ENCODE measurements around the gene RAD50.
"Not testable (repeated sequence)": the region's sequence is repeated elsewhere in the genome, so short reads cannot be mapped to it uniquely, and the experiment has no call there.

RAD50 gene

DNA sequence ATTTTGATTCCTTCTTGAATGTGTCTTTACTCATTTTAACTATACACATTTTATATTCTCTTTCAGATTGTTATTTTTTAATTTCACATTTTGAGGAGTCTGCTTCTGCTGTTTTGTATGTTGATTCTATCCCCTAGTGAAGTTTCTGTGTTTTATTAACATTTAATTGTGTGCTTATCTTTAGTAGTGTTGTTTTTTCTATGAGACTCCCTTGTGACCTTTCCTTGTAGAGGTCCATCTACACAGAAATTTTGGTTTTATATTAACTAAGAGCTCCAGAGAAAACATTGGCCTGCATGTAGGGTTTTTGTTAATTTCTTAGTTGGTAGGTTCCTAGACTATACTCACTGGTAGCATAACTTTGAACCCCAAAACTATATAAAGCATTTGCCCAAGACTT, 65.8 kb downstream of the RAD50 start:
- no peaks in the 10 kb centered on the region for H3K27me3 ChIP-seq (ENCODE audit: insufficient read depth, low read depth)
- TF ChIP-seq, protein P1, sequence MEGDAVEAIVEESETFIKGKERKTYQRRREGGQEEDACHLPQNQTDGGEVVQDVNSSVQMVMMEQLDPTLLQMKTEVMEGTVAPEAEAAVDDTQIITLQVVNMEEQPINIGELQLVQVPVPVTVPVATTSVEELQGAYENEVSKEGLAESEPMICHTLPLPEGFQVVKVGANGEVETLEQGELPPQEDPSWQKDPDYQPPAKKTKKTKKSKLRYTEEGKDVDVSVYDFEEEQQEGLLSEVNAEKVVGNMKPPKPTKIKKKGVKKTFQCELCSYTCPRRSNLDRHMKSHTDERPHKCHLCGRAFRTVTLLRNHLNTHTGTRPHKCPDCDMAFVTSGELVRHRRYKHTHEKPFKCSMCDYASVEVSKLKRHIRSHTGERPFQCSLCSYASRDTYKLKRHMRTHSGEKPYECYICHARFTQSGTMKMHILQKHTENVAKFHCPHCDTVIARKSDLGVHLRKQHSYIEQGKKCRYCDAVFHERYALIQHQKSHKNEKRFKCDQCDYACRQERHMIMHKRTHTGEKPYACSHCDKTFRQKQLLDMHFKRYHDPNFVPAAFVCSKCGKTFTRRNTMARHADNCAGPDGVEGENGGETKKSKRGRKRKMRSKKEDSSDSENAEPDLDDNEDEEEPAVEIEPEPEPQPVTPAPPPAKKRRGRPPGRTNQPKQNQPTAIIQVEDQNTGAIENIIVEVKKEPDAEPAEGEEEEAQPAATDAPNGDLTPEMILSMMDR (conservative IDR thresholded peaks at IDR 0.05; ENCODE audit: low read depth, low read length) = no peak
- H3K4me2 ChIP-seq = no peak overlapping the region
- H3K36me3 ChIP-seq (ENCODE audit: insufficient read depth) = no peaks in the 10 kb centered on the region
- no peaks in the 10 kb centered on the region for H3K4me1 ChIP-seq (ENCODE audit: low read depth, poor library complexity, severe bottlenecking)
- no peak overlapping the region for H3K27ac ChIP-seq
- no peaks in the 10 kb centered on the region for H3K79me2 ChIP-seq (ENCODE audit: insufficient read depth, low read depth)
- H2AFZ ChIP-seq (ENCODE audit: low read depth) = no peak overlapping the region
- H3K9ac ChIP-seq = no peak overlapping the region
- H4K20me1 ChIP-seq (ENCODE audit: insufficient read depth) = no peaks in the 10 kb centered on the region
- no peak overlapping the region for H3K4me3 ChIP-seq (IDR thresholded peaks at IDR 0.05; ENCODE audit: insufficient read depth, low read depth, low read length)

DNA sequence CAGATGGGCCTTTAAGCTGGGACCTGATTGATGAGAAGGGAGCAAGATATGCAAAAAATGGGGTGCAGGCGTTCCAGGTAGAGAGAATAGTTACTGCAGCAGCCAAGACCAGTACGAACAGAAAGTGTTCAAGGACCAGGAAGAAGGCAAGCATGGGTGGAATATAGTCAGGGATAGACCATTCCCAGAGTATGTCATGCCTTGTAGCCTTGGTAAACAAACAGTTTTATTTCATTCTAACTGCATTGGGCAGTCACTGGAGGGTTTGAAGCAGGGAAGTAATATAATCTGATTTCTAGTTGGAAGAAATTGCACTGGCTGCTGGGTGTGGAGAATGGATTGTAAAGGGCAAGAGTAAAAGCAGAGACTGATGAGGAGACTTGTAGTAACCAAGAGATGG, 70.7 kb downstream of the RAD50 start:
- no peaks in the 10 kb centered on the region for H3K36me3 ChIP-seq (ENCODE audit: insufficient read depth)

DNA sequence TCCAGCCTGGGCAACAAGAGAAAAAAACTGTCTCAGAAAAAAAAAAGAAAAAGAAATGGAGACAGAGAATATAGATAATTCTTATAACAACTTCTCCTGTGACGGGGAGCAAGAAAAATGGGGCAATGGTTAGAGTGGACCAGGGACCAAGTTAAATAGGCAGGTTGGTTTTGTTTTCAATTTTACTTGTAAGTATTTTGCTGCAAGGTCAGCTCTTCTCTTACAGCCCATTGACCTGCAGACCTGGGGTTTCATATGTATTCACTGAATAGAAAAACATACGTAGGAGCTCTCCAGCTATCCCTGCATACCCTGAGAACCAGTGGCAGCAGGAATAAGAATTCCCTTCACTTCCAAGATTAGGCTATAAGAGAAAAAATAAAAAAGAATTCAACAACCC, 72.0 kb downstream of the RAD50 start:
- TF ChIP-seq, protein P1 (conservative IDR thresholded peaks at IDR 0.05; ENCODE audit: low read depth, low read length) = no peak
- H3K27ac ChIP-seq = no peak overlapping the region
- H3K27me3 ChIP-seq (ENCODE audit: insufficient read depth, low read depth) = no peaks in the 10 kb centered on the region
- H4K20me1 ChIP-seq (ENCODE audit: insufficient read depth) = no peaks in the 10 kb centered on the region
- H3K9ac ChIP-seq = no peak overlapping the region
- no peaks in the 10 kb centered on the region for H3K79me2 ChIP-seq (ENCODE audit: insufficient read depth, low read depth)
- H3K4me3 ChIP-seq (IDR thresholded peaks at IDR 0.05; ENCODE audit: insufficient read depth, low read depth, low read length) = no peak overlapping the region
- H3K4me2 ChIP-seq = no peak overlapping the region
- H3K4me1 ChIP-seq (ENCODE audit: low read depth, poor library complexity, severe bottlenecking) = peaks cover 4% of the 10 kb centered on the region
- no peak overlapping the region for H2AFZ ChIP-seq (ENCODE audit: low read depth)
- H3K36me3 ChIP-seq (ENCODE audit: insufficient read depth) = no peaks in the 10 kb centered on the region

More for the DNA sequence above, 70.7 kb downstream of the RAD50 start:
- Histone ChIP-seq H3K27me3 (ENCODE audit: insufficient read depth, low read depth) (no peaks in the 10 kb centered on the region), H3K4me3 (IDR thresholded peaks at IDR 0.05; ENCODE audit: insufficient read depth, low read depth, low read length) (no peak overlapping the region), H3K4me2 (no peak overlapping the region), H4K20me1 (ENCODE audit: insufficient read depth) (no peaks in the 10 kb centered on the region), H3K79me2 (ENCODE audit: insufficient read depth, low read depth) (no peaks in the 10 kb centered on the region), H3K9ac (no peak overlapping the region), H3K4me1 (ENCODE audit: low read depth, poor library complexity, severe bottlenecking) (peaks cover 4% of the 10 kb centered on the region), H2AFZ (ENCODE audit: low read depth) (no peak overlapping the region), H3K27ac (no peak overlapping the region)
- TF ChIP-seq, protein P1 (conservative IDR thresholded peaks at IDR 0.05; ENCODE audit: low read depth, low read length) = no peak

DNA sequence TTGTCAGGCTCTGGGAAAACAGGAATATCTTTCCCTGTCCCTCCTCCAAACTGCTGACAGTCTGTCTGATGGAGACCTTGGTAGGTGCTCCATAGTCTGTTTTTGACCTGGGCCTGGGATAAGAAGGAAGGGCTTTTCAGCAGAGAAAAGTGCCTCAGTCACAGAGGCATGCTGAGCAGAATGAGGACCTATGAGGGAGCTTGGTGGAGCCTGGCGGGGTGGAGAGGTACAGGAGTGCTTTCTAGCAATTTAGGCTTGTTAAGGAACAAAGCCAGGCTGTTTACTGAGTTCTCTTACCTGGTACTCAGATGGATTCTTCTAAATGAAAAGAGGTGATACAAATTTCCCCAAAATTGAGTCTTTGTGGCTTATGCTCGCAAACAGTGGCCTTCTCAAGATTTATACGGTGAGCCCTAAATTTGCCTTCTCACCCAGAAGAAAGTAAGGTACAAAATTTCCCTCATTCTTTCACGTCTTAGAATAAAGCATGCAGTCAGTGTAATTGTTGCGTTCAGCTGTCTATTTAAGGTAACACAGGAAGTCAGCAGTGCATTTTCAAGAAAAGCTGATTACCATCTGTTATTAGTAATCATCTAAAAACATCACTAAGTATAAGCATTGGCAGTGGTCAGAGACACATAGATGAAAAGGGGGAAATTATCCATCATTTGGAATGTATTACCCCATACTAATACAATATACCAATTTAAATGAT, 72.6 kb downstream of the RAD50 start:
- Histone ChIP-seq H3K27ac (no peak overlapping the region), H3K27me3 (ENCODE audit: insufficient read depth, low read depth) (no peaks in the 10 kb centered on the region), H3K4me2 (no peak overlapping the region), H3K79me2 (ENCODE audit: insufficient read depth, low read depth) (no peaks in the 10 kb centered on the region), H3K4me1 (ENCODE audit: low read depth, poor library complexity, severe bottlenecking) (peaks cover 4% of the 10 kb centered on the region), H3K9ac (no peak overlapping the region), H3K4me3 (IDR thresholded peaks at IDR 0.05; ENCODE audit: insufficient read depth, low read depth, low read length) (no peak overlapping the region), H2AFZ (ENCODE audit: low read depth) (no peak overlapping the region), H4K20me1 (ENCODE audit: insufficient read depth) (no peaks in the 10 kb centered on the region), H3K36me3 (ENCODE audit: insufficient read depth) (no peaks in the 10 kb centered on the region)
- TF ChIP-seq, protein P1 (conservative IDR thresholded peaks at IDR 0.05; ENCODE audit: low read depth, low read length) = no peak

DNA sequence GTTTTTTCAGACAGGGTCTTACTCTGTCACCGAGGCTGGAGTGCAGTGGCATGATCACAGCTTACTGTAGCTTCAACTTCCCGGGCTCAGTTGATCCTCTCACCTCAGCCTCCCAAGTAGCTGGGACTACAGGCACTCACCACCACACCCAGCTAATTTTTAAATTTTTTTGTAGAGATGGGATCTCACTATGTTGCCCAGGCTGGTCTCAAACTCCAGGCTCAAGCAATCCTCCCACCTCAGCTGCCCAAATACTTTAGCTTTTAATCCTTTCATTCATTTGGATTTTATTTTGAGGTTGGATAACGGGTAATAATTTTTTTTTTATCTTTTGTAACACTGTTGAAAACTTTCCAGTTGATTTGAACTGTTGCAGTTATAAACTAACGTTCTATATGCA, 76.8 kb downstream of the RAD50 start:
- H4K20me1 ChIP-seq (ENCODE audit: insufficient read depth); H3K27ac ChIP-seq; H3K36me3 ChIP-seq (ENCODE audit: insufficient read depth): not testable (repeated sequence)

More for the DNA sequence above, 76.8 kb downstream of the RAD50 start:
- H3K4me2 ChIP-seq; H3K4me3 ChIP-seq (IDR thresholded peaks at IDR 0.05; ENCODE audit: insufficient read depth, low read depth, low read length); H3K27me3 ChIP-seq (ENCODE audit: insufficient read depth, low read depth); H2AFZ ChIP-seq (ENCODE audit: low read depth); H3K79me2 ChIP-seq (ENCODE audit: insufficient read depth, low read depth); H3K9ac ChIP-seq: not testable (repeated sequence)
- peaks cover 14% of the 10 kb centered on the region for H3K4me1 ChIP-seq (ENCODE audit: low read depth, poor library complexity, severe bottlenecking)
